Peyer's patch (tissue), 4 donors: Measurements from ENCODE around the gene CERS3. TPM values are rescaled to one million over a fixed set of nuclear protein-coding genes. Genes with fewer than 3 reads are reported as not detected.

Experiments
- DNase-seq, 3 donors: peaks; one replicate each; pipeline ENCODE4 v3.0.0-alpha.2; 2017 to 2019
- H3K27ac ChIP-seq, 4 donors: fragments of 200-600 bp; sonication (generic); one replicate each; pipeline ENCODE4 v1.5.1; 2016 to 2019
- H3K27me3 ChIP-seq, 2 donors: fragments of 200-600 bp; sonication (generic); one replicate each; pipeline ENCODE4 v1.5.1; 2019
- H3K36me3 ChIP-seq, 3 donors: fragments of 200-600 bp; sonication (generic); one replicate each; pipeline ENCODE4 v1.5.1; 2016 to 2019
- H3K4me1 ChIP-seq, 4 donors: fragments of 200-600 bp; sonication (generic); one replicate each; pipeline ENCODE4 v1.5.1; 2016 to 2019
- H3K4me3 ChIP-seq, 4 donors: fragments of 200-600 bp; sonication (generic); 1 replicate in 3 of 4; 2 replicates in 1 of 4; pipeline ENCODE4 v1.5.1; 2016 to 2019; ENCODE audit warnings: mild to moderate bottlenecking in 1 of 4
- H3K9me3 ChIP-seq, 4 donors: fragments of 200-600 bp; sonication (generic); one replicate each; pipeline ENCODE4 v1.5.1; 2016 to 2019; ENCODE audit warnings: mild to moderate bottlenecking in 1 of 4
- POLR2A ChIP-seq, 2 donors: fragments of 450-650 bp; IDR thresholded peaks; one replicate each; pipeline ENCODE4 v1.5.1; 2017; ENCODE audit warnings: antibody characterized with exemption in 2 of 2, mild to moderate bottlenecking in 2 of 2, moderate library complexity in 2 of 2
- total RNA-seq, 4 donors: library from RNA; depleted of rRNA; stranded (reverse); fragments of >200 nt; gene quantifications; one replicate each; pipeline ENCODE4 v1.1.0, GENCODE V29; 2016
- TF ChIP-seq, protein P1 (sequence below), 6 experiments: fragments of 450-650 bp in 4 of 6; fragments of 200-600 bp in 2 of 6; sonication (generic) in 1 of 6; IDR thresholded peaks; one replicate each; pipeline ENCODE4 v1.5.1; 2017 to 2019; ENCODE audit warnings: antibody characterized with exemption in 6 of 6, mild to moderate bottlenecking in 3 of 6, moderate library complexity in 1 of 6

CERS3 gene
- total RNA-seq, 4 donors from 2014 or later: not detected

DNA sequence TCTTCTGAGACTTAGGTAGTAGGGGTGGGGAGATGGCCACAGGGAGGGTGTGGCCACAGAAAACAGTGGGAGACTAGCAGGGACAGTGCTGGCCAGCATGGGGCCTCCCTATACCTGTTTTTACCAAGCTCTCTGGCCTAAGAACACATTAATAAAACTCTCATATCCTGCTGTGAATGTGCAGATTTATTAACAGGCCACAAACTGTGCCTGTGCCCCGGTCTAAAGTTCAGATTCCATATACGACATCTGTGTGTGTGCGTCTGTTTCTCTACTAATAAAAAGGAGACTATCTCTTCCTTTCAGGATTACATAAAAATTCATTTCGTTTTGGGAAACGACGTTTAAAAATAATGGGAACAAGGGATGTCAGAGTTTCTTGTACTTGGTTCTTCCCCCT, 94.2 kb downstream of the CERS3 start:
- H3K4me3 ChIP-seq: no peak overlapping the region
- no peaks in the 10 kb centered on the region for H3K36me3 ChIP-seq
- H3K27ac ChIP-seq: no peak overlapping the region
- H3K27me3 ChIP-seq: no peaks in the 10 kb centered on the region
- no peaks in the 10 kb centered on the region for H3K9me3 ChIP-seq
- no peaks in the 10 kb centered on the region for H3K4me1 ChIP-seq
- no peak for DNase-seq
- TF ChIP-seq POLR2A (IDR thresholded peaks at IDR 0.05): no peak
- TF ChIP-seq, protein P1, sequence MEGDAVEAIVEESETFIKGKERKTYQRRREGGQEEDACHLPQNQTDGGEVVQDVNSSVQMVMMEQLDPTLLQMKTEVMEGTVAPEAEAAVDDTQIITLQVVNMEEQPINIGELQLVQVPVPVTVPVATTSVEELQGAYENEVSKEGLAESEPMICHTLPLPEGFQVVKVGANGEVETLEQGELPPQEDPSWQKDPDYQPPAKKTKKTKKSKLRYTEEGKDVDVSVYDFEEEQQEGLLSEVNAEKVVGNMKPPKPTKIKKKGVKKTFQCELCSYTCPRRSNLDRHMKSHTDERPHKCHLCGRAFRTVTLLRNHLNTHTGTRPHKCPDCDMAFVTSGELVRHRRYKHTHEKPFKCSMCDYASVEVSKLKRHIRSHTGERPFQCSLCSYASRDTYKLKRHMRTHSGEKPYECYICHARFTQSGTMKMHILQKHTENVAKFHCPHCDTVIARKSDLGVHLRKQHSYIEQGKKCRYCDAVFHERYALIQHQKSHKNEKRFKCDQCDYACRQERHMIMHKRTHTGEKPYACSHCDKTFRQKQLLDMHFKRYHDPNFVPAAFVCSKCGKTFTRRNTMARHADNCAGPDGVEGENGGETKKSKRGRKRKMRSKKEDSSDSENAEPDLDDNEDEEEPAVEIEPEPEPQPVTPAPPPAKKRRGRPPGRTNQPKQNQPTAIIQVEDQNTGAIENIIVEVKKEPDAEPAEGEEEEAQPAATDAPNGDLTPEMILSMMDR (IDR thresholded peaks at IDR 0.05): no peak

GRCh38 chr15:100434038-100434437, 94.7 kb downstream of the CERS3 start:
- no peak for DNase-seq

GRCh38 chr15:100433304-100433703, 95.4 kb downstream of the CERS3 start:
- no peak overlapping the region for H3K4me3 ChIP-seq
- no peaks in the 10 kb centered on the region for H3K36me3 ChIP-seq
- no peaks in the 10 kb centered on the region for H3K27me3 ChIP-seq
- no peaks in the 10 kb centered on the region for H3K4me1 ChIP-seq
- no peak for DNase-seq
- no peaks in the 10 kb centered on the region for H3K9me3 ChIP-seq
- TF ChIP-seq, protein P1 (IDR thresholded peaks at IDR 0.05): no peak
- no peak for TF ChIP-seq POLR2A (IDR thresholded peaks at IDR 0.05)
- H3K27ac ChIP-seq: no peak overlapping the region

More at GRCh38 chr15:100434038-100434437, 94.7 kb downstream of the CERS3 start:
- H3K27ac ChIP-seq: no peak overlapping the region
- H3K4me3 ChIP-seq: no peak overlapping the region
- H3K9me3 ChIP-seq: no peaks in the 10 kb centered on the region
- no peaks in the 10 kb centered on the region for H3K27me3 ChIP-seq
- TF ChIP-seq POLR2A (IDR thresholded peaks at IDR 0.05): no peak
- TF ChIP-seq, protein P1 (IDR thresholded peaks at IDR 0.05): no peak
- H3K36me3 ChIP-seq: no peaks in the 10 kb centered on the region
- no peaks in the 10 kb centered on the region for H3K4me1 ChIP-seq

GRCh38 chr15:100430411-100430810, 98.3 kb downstream of the CERS3 start:
- Histone ChIP-seq H3K27me3 (no peaks in the 10 kb centered on the region), H3K27ac (no peak overlapping the region), H3K9me3 (no peaks in the 10 kb centered on the region), H3K36me3 (no peaks in the 10 kb centered on the region), H3K4me3 (no peak overlapping the region), H3K4me1 (no peaks in the 10 kb centered on the region)
- no peak for DNase-seq
- TF ChIP-seq, protein P1 (IDR thresholded peaks at IDR 0.05): no peak
- TF ChIP-seq POLR2A (IDR thresholded peaks at IDR 0.05): no peak

- Histone ChIP-seq H3K27me3 (no peaks in the 10 kb centered on the region), H3K36me3 (no peaks in the 10 kb centered on the region), H3K9me3 (peaks cover 0 to 4% (median 0%) of the 10 kb centered on the region in 4 donors), H3K4me1 (no peaks in the 10 kb centered on the region), H3K27ac (no peak overlapping the region), H3K4me3 (no peak overlapping the region)
- no peak for DNase-seq
- no peak for TF ChIP-seq POLR2A (IDR thresholded peaks at IDR 0.05)
- TF ChIP-seq, protein P1 (IDR thresholded peaks at IDR 0.05): no peak
Observed at GRCh38 chr15:100429116-100429728, 99.5 kb downstream of the CERS3 start.
